Subcutaneous adipose tissue (tissue), 4 donors: ENCODE measurements around the gene ARIH1. TPM values are rescaled to one million over a fixed set of nuclear protein-coding genes. Genes with fewer than 3 reads are reported as not detected.

Experiments
- total RNA-seq, 4 donors: library from RNA; depleted of rRNA; stranded (reverse); fragments of >200 nt; gene quantifications; one replicate each; pipeline ENCODE4 v1.1.0, GENCODE V29; 2016
- TF ChIP-seq, protein P1 (sequence below): fragments of 450-650 bp; IDR thresholded peaks from one replicate; pipeline ENCODE4 v1.5.1; 2016; ENCODE audit warnings: low read depth, mild to moderate bottlenecking, control low read depth, antibody characterized with exemption, moderate library complexity

The ARIH1 gene
- total RNA-seq, 4 donors from 2014 or later, result 44.5 to 91.0 (median 56.5) TPM

DNA sequence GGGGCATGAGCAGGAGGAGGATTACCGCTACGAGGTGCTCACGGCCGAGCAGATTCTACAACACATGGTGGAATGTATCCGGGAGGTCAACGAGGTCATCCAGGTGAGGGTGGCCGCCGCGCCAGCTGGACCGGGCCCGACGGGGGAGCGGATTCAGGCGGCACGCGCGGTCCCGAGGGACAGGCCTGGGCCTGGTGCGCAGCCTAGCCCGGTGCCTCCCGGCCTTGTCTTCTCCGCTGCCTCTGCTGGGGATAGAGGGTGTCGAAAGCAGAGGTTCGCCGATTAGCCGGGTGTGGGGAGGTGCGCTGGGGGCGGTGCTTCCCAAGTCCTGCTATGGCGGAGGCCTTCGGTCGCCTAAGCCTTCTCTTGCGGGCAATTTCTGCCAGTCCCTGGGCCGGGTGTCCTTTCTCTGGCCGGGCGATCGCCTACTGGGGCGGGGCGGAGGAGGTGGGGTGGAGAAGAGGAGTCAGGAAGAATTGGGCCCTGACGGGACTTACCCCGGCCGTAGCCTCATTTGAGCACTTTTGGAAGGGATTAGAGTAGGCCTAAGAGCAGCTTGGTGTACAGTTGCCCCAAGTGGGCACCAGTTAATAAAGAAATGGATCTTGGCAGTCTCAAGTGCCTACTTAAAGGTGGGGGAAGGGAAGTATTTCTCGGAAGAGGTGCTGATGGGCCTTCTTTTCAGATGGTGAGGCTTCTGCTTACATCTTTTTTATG lies 940 bp downstream of the ARIH1 start:
- TF ChIP-seq, protein P1, sequence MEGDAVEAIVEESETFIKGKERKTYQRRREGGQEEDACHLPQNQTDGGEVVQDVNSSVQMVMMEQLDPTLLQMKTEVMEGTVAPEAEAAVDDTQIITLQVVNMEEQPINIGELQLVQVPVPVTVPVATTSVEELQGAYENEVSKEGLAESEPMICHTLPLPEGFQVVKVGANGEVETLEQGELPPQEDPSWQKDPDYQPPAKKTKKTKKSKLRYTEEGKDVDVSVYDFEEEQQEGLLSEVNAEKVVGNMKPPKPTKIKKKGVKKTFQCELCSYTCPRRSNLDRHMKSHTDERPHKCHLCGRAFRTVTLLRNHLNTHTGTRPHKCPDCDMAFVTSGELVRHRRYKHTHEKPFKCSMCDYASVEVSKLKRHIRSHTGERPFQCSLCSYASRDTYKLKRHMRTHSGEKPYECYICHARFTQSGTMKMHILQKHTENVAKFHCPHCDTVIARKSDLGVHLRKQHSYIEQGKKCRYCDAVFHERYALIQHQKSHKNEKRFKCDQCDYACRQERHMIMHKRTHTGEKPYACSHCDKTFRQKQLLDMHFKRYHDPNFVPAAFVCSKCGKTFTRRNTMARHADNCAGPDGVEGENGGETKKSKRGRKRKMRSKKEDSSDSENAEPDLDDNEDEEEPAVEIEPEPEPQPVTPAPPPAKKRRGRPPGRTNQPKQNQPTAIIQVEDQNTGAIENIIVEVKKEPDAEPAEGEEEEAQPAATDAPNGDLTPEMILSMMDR, result no peak

DNA sequence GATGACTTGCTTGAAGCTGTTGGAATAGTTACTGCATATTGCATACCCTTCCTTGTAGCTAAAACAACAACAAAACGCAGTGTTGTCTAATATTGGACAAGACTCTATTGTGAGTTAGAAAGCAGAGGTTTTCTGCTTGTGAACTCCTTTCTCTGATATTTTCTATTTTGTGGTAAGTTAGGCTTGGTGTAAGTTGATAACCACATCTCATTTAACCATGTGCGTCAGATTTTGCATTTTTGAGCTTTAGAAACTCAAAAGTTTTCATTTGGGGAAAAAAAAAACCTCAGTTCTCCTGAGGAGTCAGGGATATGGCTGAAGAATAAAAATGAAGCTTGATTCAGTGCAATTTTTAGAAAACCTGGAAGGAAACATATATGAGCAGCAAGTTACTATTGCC lies 1.5 kb downstream of the ARIH1 start:
- TF ChIP-seq, protein P1, result no peak

DNA sequence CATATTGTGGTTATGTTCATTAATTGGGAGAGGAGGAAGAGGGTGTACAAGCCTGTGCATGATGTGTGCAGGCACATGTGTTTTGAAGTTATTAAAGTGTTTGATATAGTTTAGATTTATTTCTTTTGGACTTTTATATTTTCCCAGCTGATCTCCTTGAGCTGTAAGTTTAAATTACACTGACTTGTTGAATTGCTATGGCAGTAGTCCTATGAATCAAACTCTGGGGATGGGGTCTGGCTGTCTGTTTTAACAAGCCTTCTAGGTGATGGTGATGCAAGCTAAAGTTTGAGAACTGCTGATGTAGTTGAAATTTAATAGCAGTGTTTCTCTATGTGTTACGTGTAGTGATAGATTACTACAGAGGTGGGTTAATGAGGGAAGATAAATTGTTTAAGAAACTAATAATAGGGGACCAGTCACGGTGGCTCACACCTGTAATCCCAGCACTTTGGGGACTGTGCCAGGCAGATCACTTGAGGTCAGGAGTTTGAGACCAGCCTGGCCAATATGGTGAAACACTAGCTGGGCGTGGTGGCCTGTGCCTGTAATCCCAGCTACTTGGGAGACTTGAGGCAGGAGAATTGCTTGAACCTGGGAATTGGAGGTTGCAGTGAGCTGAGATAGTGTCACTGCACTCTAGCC lies 7.0 kb downstream of the ARIH1 start:
- TF ChIP-seq, protein P1, result no peak

DNA sequence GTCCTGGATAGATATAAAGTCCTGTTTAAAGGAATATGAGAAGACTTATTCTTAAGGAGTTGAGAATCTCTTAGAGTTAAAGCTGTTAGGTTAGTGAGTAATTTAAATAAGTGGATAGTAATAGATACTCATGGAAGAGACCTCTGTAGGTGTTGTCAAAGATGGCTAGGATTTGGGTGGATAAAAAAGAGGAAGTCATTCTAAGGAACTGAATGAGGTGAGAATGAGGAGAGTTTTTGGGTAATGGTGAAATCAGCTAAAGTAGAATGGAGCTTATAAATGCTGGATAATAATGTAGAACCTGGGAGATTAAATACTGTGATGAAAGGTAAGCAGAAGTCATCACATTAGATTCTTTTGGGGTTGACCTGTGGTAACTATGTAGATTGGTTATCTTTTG lies 8.1 kb downstream of the ARIH1 start:
- TF ChIP-seq, protein P1, result no peak

DNA sequence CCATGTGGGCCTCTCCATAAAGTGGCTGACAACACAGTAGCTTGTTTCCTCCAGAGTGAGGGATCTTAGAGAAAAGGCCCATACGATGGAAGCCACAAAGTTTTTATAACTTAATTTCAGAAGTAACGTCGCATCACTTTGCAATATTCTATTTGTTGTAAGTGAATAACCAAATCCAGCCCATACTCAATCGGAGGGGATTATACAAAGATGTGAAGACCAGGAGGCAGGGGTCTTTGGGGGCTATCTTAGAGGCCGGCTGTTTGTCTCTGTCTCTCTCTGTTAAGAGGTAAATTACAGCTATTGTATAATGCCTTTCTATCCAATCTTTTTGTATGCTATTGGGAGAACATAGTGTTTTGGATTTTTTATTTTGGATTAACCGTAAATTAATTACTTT lies 9.1 kb downstream of the ARIH1 start:
- TF ChIP-seq, protein P1, result no peak

DNA sequence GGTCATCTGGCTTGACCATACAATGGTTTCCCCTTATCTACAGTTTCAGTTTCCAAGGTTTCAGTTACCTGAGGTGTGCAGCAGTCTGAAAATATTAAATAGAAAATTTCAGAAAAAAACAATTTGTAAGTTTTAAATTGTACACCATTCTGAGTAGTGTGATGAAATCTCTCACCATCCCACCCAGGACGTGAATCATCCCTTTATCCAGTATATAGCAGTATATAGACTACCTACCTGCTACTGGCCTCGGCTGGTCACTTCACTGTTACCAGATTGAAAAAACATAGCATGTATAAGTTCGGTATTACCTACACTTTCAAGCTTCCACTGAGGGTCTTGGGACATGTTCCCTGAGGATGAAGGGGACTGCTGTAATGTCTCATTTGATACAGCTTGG lies 12.0 kb downstream of the ARIH1 start:
- TF ChIP-seq, protein P1, result no peak

DNA sequence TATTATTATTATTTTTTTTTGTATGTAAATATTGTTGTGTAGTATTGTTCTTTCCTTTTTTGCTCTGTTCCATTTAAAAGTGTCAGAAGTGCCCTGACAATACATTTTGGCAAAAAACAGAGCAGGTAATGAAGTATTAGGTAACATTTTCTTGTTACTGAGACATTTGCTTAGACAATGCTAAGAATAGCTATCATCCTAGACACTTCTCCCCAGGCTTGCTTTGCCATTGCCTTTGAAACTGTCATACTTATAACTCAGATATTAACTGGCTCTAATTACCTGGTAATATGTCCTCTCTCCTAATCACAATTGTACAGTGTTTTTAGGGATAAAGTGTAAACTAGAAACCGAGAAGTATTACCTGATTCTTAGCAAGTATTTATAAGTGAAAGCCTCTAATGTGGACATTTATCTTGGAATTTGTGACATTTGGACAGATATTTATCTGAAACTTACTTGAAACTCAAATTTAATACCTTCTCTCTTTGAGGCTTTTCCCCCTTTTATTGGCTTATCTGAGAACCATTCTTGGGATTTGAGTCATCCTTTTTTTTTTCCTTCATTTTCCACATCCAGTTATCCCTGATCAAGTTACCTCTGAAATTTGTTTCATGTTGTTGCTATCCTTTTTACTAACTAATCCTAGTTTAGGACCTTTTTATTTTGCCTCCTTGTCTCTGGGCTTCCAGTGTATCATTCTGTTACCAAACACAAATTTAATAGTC lies 13.1 kb downstream of the ARIH1 start:
- TF ChIP-seq, protein P1, result no peak
